BLaER1 (cell line): ENCODE data around the gene CEP152.

Source experiments
- H3K27ac ChIP-seq: shearing (Covaris generic); formaldehyde crosslinking; 2 replicates; pipeline ENCODE4 v1.8.1; 2022
- H3K27me3 ChIP-seq: shearing (Covaris generic); formaldehyde crosslinking; 2 replicates; pipeline ENCODE4 v1.8.1; 2022
- H3K36me3 ChIP-seq: shearing (Covaris generic); formaldehyde crosslinking; 2 replicates; pipeline ENCODE4 v1.8.1; 2022
- H3K4me1 ChIP-seq: shearing (Covaris generic); formaldehyde crosslinking; 2 replicates; pipeline ENCODE4 v1.8.1; 2022
- H3K4me2 ChIP-seq: shearing (Covaris generic); formaldehyde crosslinking; 2 replicates; pipeline ENCODE4 v1.8.1; 2022
- H3K4me3 ChIP-seq: shearing (Covaris generic); formaldehyde crosslinking; 2 replicates; pipeline ENCODE4 v1.8.1; 2022
- H3K9ac ChIP-seq: shearing (Covaris generic); formaldehyde crosslinking; 2 replicates; pipeline ENCODE4 v1.8.1; 2022
- H3K9me3 ChIP-seq: shearing (Covaris generic); formaldehyde crosslinking; 2 replicates; pipeline ENCODE4 v1.8.1; 2022
- H4K20me1 ChIP-seq: shearing (Covaris generic); formaldehyde crosslinking; 2 replicates; pipeline ENCODE4 v1.8.1; 2022
- Cebpa-rat ChIP-seq: shearing (Covaris generic); IDR thresholded peaks from 2 replicates; pipeline ENCODE4 v1.8.1; 2022

CEP152 gene

DNA sequence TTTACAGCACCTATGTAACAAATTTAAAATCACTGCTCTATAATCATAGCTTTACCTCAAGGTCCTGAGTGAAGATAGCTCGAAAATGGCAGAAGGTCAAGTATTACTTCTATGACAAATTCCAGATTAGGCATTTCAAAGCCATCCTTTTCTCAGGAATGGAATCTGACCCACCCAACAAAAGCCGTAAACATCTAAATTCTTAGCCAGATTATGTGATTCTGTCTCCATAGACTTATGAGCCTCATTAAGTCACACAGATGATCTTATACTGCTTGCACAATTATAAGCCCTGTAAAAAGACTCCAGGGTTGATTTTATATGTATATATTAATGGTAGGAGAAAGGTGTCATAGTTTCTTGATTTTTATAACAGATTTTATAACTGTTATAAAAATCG, 56.9 kb downstream of the CEP152 start:
- TF ChIP-seq Cebpa-rat: no peak
- Histone ChIP-seq H3K4me1 (no peaks in the 10 kb centered on the region), H3K4me3 (no peak overlapping the region), H3K4me2 (no peak overlapping the region), H3K36me3 (peaks cover 77% of the 10 kb centered on the region), H3K9ac (no peak overlapping the region), H4K20me1 (no peaks in the 10 kb centered on the region), H3K9me3 (no peaks in the 10 kb centered on the region), H3K27me3 (no peaks in the 10 kb centered on the region), H3K27ac (no peak overlapping the region)

DNA sequence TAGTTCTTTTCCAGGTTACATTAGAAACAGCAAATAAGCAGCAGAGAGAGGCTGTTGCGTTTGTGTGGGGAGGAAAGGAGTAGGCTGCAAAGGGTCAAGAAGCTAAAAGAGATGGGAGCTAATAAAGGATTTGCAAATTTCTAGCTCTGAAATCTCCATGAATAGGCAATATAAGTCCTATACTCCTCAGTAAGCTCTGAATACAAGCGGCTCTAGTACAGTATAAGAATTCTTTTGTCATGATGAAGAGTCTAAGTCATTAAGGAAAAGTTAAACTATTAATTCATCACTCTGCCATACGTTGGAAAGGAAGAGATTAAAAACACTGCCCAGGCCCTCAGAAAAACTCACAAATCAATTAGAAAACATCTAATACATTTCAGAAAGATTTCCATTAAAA, 59.3 kb downstream of the CEP152 start:
- Histone ChIP-seq H3K9ac (no peak overlapping the region), H3K4me1 (no peaks in the 10 kb centered on the region), H3K27ac (no peak overlapping the region), H3K27me3 (no peaks in the 10 kb centered on the region), H4K20me1 (no peaks in the 10 kb centered on the region), H3K9me3 (no peaks in the 10 kb centered on the region), H3K36me3 (peaks cover 81% of the 10 kb centered on the region), H3K4me2 (no peak overlapping the region), H3K4me3 (no peak overlapping the region)
- no peak for TF ChIP-seq Cebpa-rat

DNA sequence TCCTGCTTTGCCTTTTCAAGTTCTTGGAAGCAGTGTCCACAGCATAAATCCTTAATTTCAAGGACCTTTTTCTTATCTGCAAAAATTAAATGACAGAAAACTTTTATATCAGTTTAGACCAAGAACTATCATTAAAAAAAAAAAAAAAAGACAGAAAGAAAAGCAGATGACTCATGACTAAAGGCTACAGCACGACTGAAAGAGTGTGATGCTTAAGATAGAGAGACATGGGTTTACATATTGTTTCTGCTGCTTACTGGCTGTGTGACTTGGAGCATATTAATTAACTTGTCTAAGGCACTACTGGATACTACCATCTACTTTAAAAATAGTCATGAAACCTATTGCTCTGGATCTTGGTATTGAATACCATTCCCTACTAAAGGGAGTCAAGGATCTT, 62.3 kb downstream of the CEP152 start:
- no peak for TF ChIP-seq Cebpa-rat
- no peak overlapping the region for H3K4me3 ChIP-seq
- no peaks in the 10 kb centered on the region for H3K4me1 ChIP-seq
- no peaks in the 10 kb centered on the region for H3K27me3 ChIP-seq
- no peaks in the 10 kb centered on the region for H3K9me3 ChIP-seq
- no peaks in the 10 kb centered on the region for H4K20me1 ChIP-seq
- H3K9ac ChIP-seq: no peak overlapping the region
- H3K4me2 ChIP-seq: no peak overlapping the region
- H3K36me3 ChIP-seq: peaks cover 73% of the 10 kb centered on the region
- H3K27ac ChIP-seq: no peak overlapping the region

DNA sequence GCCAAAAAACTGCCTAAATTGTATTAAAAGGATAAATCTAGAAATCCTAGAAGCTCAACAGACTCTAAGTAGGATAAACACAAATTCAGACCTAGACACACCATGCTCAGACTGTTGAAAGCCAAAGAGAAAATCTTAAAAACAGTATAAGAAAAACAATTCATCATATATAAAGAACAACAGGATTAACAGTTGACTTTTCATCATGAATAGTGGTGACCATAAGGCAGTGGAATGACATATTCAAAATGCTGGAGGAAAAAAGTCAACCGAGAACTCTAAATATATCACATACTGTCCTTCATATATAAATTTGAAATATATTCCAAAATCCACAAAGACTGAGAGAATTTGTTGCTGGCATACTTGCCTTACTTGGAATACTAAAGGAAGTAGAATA, 77.3 kb downstream of the CEP152 start:
- no peak for TF ChIP-seq Cebpa-rat

DNA sequence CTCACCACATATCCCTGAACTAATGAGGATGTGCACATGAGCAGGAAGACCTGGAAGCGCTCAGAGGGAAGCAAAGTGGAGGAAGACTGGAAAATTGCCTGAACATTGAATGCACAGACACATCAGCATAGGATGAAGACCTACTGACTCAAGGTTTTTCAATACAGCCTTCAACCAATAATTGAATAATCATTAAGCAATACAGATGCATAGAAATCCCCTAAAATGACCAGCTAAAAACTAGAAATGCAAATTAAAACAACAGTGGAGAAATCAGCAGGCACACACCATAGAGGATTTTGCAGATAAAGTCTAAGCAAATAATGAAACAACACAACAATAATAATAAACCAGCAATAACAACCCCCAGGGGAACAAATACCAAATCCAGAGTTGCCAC, 80.4 kb downstream of the CEP152 start:
- Histone ChIP-seq H3K9ac (no peak overlapping the region), H3K27me3 (no peaks in the 10 kb centered on the region), H3K9me3 (peaks cover 15% of the 10 kb centered on the region), H3K4me2 (no peak overlapping the region), H3K36me3 (peaks cover 51% of the 10 kb centered on the region), H3K4me1 (no peaks in the 10 kb centered on the region), H3K4me3 (no peak overlapping the region), H4K20me1 (no peaks in the 10 kb centered on the region), H3K27ac (no peak overlapping the region)
- no peak for TF ChIP-seq Cebpa-rat

More for the DNA sequence above, 77.3 kb downstream of the CEP152 start:
- Histone ChIP-seq H3K9me3 (peaks cover 25% of the 10 kb centered on the region), H3K4me1 (no peaks in the 10 kb centered on the region), H3K4me2 (no peak overlapping the region), H3K9ac (no peak overlapping the region), H3K4me3 (no peak overlapping the region), H3K36me3 (peaks cover 62% of the 10 kb centered on the region), H3K27me3 (no peaks in the 10 kb centered on the region), H4K20me1 (no peaks in the 10 kb centered on the region), H3K27ac (no peak overlapping the region)

DNA sequence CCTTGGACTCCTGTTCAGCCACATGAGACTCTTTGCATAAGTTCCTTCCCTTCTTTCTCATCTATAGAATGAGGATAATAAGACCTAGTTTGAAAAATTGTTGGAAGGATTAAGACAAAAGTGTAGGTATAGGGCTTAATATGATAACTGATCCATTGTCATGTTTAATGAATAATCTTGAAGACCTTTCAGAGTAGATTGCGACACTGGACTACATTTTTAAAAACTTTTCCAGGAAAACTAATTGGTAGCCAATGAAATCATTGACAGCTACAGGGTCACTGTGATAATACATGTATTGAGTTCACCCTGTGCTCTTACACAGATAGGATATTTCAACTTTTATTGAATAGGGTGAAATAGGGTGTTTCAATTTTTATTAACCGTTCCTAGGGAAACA, 86.9 kb downstream of the CEP152 start:
- no peak for TF ChIP-seq Cebpa-rat
- Histone ChIP-seq H3K27ac (no peak overlapping the region), H3K4me3 (no peak overlapping the region), H3K27me3 (no peaks in the 10 kb centered on the region), H3K9ac (no peak overlapping the region), H3K4me1 (no peaks in the 10 kb centered on the region), H3K4me2 (no peak overlapping the region), H3K9me3 (no peaks in the 10 kb centered on the region), H4K20me1 (no peaks in the 10 kb centered on the region), H3K36me3 (peaks cover 19% of the 10 kb centered on the region)

DNA sequence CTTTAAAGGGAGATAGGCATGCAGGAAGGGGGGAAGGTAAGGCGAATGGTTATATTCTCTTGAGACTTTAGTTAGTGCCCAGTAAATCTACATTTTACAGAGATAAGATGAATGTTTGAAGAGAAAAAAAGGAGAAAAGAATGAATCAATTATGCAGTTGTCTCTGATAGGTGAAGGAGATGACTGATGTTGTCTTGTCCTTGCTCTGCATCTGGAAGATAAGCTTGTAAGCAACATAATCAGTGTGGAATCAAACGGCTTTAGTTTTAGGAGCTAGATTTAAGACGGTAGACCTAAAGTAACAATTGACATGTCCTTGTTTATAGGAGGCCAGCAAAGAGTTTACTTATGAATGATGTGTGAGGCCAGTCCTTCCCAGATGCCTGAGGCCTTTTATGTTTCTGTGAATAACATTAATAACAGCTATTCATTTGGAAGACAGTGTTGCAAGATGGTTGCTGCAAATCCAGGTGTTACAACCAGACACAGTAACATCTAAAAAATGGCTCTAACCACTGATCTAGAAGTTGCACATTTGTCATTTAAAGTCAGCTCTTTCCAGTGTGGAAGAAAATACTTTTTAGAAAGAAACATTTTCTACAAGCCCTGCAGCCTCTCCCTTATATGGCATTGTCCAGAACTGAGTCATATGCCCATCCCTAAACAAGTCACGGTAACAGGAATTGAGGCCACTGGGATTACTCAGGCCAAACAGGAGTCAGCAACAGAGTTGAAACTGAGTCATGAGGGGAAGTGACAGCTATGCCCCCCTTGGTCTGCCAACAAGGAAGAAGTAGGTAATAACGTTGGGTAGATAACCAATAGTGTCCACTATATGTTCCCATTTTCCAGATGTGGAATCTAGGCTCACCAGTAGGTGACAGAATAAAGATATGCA, 87.9 kb downstream of the CEP152 start:
- no peak overlapping the region for H3K9ac ChIP-seq
- H4K20me1 ChIP-seq: no peaks in the 10 kb centered on the region
- no peak overlapping the region for H3K27ac ChIP-seq
- no peaks in the 10 kb centered on the region for H3K4me1 ChIP-seq
- TF ChIP-seq Cebpa-rat: no peak
- no peak overlapping the region for H3K4me3 ChIP-seq
- no peaks in the 10 kb centered on the region for H3K9me3 ChIP-seq
- H3K4me2 ChIP-seq: no peak overlapping the region
- no peaks in the 10 kb centered on the region for H3K27me3 ChIP-seq
- H3K36me3 ChIP-seq: peaks cover 13% of the 10 kb centered on the region

DNA sequence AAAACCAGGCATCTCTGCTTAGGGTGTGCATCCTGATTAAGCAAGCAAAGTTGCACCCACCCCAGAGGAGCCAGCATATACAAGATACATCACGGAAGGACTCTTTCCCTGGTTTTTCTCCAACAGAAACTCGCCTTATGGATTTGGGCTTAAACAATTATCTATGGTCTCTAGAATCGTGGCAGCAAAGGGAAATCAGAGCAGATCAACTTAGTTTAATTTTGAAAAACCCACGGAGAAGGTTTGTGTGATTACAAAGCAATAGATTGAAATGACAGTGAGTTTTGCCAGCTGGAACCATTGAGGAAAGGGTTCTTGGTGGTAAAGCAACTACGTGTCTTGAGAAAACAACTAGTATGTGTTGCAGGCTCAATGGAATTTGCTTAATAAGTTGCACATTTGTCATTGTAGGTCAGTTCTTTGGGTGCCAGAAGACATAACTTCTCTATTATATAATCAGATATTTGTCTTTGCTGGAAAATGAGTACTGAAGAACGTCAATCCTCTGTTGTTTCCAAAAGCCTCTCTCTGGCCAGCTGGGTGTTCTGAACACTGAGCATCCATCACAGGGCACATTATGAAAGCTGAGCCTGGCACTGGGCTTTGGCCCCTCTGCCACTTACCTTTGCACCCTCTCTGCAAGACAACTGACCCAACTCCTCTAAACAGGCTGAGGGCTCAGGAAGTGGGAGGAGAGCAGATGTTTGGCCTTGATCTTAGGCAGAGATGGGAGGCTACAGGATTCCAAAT, 89.6 kb downstream of the CEP152 start:
- H3K9ac ChIP-seq: no peak overlapping the region

DNA sequence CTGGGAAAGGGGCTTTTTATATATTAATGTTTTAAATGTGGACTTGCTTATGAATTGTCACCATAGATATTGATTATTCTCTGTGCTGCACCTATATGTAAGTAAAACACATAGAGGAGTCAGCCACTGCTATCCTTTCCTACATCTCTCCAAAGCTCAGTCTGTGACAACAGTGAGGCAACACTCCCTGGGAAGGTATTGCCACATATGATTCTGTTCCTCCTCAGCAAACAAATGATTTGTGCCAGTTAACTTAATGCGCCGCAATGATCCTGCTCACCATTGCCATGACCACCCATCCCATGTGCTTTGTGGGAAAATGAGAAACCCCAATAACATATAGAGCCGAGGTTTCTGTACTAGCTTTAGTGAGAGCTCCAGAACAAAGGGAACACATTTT, 90.2 kb downstream of the CEP152 start:
- H3K4me3 ChIP-seq: no peak overlapping the region
- no peak overlapping the region for H3K9ac ChIP-seq
- no peak overlapping the region for H3K27ac ChIP-seq
- H3K9me3 ChIP-seq: peaks cover 17% of the 10 kb centered on the region
- H3K4me1 ChIP-seq: no peaks in the 10 kb centered on the region
- no peak overlapping the region for H3K4me2 ChIP-seq
- H3K36me3 ChIP-seq: peaks cover 13% of the 10 kb centered on the region
- no peaks in the 10 kb centered on the region for H4K20me1 ChIP-seq
- no peaks in the 10 kb centered on the region for H3K27me3 ChIP-seq
- no peak for TF ChIP-seq Cebpa-rat

More for the DNA sequence above, 89.6 kb downstream of the CEP152 start:
- Histone ChIP-seq H3K27me3 (no peaks in the 10 kb centered on the region), H3K27ac (no peak overlapping the region), H4K20me1 (no peaks in the 10 kb centered on the region), H3K4me3 (no peak overlapping the region), H3K36me3 (peaks cover 9% of the 10 kb centered on the region), H3K4me2 (no peak overlapping the region), H3K9me3 (peaks cover 11% of the 10 kb centered on the region), H3K4me1 (no peaks in the 10 kb centered on the region)
- TF ChIP-seq Cebpa-rat: no peak

DNA sequence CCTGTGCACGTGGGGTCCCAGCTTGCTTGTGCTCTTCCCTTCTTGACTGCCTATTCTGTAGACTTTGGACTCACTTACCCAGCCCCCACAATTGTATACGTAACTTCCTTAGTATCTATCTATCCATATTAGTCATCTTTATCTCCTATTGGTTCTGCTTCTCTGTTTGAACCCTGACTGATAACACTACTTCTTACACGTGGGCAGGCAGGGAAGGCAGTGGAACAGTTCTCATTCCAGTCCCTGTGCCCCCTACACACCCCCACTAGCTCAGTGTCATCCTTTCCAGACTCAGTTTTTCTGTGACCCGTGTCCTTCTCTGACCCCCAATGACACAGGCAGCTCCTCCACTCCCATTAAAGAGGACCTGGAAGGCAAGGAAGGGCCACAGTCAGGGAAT, 91.2 kb downstream of the CEP152 start:
- TF ChIP-seq Cebpa-rat: no peak
- no peaks in the 10 kb centered on the region for H4K20me1 ChIP-seq
- no peaks in the 10 kb centered on the region for H3K4me1 ChIP-seq

More for the DNA sequence above, 91.2 kb downstream of the CEP152 start:
- no peak overlapping the region for H3K4me3 ChIP-seq
- peaks cover 13% of the 10 kb centered on the region for H3K36me3 ChIP-seq
- peaks cover 25% of the 10 kb centered on the region for H3K9me3 ChIP-seq
- no peak overlapping the region for H3K27ac ChIP-seq
- H3K9ac ChIP-seq: no peak overlapping the region
- no peak overlapping the region for H3K4me2 ChIP-seq
- H3K27me3 ChIP-seq: no peaks in the 10 kb centered on the region
